GM12874 (cell line): ENCODE results near the gene F7.

ENCODE experiments used
- TF ChIP-seq, protein P1 (sequence below): IDR thresholded peaks from 2 replicates; pipeline ENCODE4 v1.5.1; 2011; ENCODE audit warnings: low read depth, mild to moderate bottlenecking, control low read depth, low read length, moderate library complexity; ENCODE audit not compliant: insufficient read depth

F7 gene

DNA sequence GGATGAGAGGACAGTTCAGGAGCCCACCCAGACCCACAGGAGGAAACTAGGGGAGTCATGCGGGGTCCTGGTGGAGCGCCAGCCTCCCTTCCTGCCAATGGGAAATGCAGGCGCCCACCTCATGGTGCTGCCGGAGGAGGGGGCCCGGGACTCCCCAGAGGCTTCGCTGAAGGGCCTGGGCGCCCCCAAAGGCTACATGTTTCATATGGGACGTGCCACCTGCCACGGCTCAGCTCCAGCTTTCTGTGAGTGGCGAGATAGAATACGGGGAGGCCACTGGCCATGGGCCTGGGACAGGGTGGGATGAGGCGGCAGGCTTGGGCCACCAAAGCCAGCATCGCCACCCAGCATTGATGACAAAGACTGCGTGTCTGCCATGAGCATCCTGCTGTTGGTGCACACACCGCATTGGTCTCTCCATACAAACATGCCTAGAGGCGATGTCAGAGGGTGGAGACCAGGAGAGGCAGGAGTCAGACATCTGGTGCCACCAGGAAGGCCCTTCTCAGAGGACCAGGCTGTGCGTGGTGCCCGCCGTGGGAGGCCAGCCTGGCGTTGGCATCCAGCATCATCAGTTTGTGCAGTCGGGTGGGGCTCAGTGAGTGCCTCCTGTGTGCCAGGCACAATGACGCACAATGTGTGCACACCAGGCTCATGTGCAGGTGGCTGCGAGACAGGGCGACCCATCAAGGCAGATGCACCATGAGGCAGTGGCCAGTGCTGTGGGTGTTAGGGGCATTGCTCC is 15.8 kb downstream of the F7 start:
- TF ChIP-seq, protein P1, sequence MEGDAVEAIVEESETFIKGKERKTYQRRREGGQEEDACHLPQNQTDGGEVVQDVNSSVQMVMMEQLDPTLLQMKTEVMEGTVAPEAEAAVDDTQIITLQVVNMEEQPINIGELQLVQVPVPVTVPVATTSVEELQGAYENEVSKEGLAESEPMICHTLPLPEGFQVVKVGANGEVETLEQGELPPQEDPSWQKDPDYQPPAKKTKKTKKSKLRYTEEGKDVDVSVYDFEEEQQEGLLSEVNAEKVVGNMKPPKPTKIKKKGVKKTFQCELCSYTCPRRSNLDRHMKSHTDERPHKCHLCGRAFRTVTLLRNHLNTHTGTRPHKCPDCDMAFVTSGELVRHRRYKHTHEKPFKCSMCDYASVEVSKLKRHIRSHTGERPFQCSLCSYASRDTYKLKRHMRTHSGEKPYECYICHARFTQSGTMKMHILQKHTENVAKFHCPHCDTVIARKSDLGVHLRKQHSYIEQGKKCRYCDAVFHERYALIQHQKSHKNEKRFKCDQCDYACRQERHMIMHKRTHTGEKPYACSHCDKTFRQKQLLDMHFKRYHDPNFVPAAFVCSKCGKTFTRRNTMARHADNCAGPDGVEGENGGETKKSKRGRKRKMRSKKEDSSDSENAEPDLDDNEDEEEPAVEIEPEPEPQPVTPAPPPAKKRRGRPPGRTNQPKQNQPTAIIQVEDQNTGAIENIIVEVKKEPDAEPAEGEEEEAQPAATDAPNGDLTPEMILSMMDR = no peak

DNA sequence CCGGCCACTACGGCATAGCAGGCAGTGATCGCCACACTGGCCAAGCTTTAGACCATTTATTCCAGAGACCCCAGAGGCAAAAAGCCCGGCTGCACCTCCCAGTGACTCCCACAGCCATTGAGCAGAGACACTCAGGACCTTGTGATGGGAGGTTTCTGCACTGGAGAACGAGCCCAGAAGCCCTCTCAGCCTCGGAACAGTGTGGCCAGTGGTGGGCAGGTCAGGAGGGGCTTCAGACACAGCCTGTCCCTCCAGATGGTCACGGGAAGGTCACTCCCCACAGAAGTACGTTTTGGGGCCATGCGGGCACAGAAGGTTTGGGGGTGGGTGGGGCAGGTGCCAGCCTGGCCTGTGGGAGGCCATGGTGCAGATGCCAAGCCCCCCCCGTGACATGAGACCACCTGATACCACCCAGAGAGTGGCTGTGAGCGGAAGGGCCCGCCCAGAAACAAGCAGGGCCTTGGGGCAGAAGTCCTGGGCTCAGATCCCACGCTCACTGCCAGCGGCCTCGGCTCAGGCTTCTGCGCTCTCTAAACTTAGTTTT is 16.4 kb downstream of the F7 start:
- TF ChIP-seq, protein P1 = no peak

GRCh38 chr13:113122550-113123225 is 17.1 kb downstream of the F7 start, which contains the start of gene F10:
Gene F10, plus strand, starts transcription at chr13:113122799. Its CDS starts 57 bp downstream, at chr13:113122856.
- TF ChIP-seq, protein P1 = no peak

DNA sequence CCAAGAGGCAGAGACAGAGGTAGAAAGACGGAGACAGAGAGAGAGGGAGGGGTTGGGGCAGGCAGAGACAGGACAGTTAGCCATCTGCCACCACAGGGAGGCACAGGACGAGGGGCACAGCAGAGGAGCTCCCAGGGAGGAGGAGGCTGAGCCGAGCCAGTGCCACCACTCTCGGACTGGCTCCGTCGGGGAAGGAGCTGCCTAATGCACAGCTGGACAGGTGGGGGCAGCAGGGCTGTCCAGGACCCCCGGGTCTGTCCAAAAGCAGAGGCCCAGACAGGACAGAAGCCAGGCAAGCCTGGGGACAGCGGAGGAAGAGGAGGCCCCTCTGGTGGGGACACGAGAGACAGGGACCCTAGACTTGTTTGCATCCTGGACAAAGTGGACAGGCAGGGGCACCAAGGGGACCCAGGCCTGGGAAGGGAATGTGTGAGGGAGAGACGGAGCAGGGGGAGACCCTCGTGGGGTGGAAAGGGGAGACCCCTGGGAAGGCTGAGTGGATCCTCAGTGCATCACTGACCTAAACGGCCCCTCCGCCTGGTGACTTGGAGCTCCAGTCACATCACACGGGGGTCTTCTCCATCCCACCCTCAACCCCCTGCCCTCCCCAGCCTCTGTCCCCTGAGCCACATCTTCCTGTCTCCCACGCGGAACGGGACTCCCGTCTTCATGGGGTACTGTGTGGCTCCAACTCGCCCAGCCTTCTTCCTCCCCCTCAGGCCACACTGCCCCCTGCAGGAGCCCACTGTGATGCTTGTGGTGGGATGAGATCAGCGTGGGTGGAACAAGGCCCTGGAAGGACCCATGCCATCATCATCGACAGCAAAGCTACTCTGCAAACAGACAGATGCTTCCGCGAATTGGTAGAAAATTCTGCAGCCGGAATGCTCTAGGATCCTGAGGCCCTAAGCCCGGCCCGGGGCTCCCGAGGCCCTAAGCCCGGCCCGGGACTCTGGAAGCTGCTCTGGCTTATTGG is 17.9 kb downstream of the F7 start:
- TF ChIP-seq, protein P1 = peak; percentile 29; the same call in 1 of the 2 replicates

DNA sequence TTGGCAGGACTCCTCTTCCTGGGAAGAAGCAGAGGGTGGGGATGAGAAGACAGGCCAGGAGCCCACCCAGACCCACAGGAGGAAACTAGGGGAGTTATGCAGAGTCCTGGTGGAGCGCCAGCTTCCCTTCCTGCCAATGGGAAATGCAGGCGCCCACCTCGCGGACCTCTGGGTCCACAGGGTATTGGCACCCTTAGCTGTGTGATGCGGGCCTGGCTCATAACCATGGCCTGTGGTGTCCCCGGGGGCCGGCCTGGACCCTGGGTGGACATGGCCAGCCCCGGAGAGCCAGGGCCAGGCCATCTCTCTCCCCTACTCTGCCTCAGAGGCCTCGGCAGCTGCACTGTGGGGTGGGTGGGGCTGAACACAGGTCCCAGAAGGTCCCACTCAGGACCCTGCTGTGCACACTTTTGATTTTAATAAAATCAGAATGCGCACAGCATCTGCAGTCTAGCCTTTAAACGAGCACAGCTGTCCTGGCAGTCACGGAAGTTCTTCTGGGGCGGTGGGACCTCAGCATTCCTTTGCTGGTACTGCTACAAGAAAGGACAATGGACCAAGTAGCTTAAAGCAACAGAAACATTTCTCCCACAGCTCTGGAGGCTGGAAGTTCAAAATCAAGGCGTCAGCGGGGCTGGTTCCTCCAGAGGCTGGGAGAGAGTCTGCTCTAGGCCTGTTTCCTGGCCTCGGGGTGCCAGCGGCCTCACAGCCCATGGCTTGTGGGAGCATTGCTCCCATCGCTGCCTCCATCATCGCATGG is 18.8 kb downstream of the F7 start:
- TF ChIP-seq, protein P1 = no peak

- TF ChIP-seq, protein P1 = no peak
Observed at GRCh38 chr13:113125506-113126264, 20.1 kb downstream of the F7 start.
